Stimulated activated effector memory CD8-positive, alpha-beta T cell treated with anti-CD3 and anti-CD28 coated beads, Interleukin-12 subunit alpha, Interleukin-12 subunit beta, amount 100 ng/mL, for 72 hours (primary cell): Measurements from ENCODE around the gene VEPH1.

Source experiments
- ATAC-seq: fragments of 150-1000 bp; cut with Tn5 transposase; 2 replicates; pipeline ENCODE4 v1.10.0; 2021
- DNase-seq, 2 donors: peaks; one replicate each; pipeline ENCODE4 v3.0.0; 2021 to 2022; ENCODE audit warnings: low spot score in 2 of 2
- H3K27ac Mint-ChIP-seq: one replicate; pipeline ENCODE4 v1.8.0; 2022; ENCODE audit warnings: mild to moderate bottlenecking, mixed read lengths
- H3K36me3 Mint-ChIP-seq: one replicate; pipeline ENCODE4 v1.8.0; 2022; ENCODE audit warnings: mild to moderate bottlenecking, mixed read lengths
- H3K4me1 Mint-ChIP-seq: one replicate; pipeline ENCODE4 v1.8.0; 2022; ENCODE audit warnings: mixed read lengths
- H3K4me3 Mint-ChIP-seq: one replicate; pipeline ENCODE4 v1.8.0; 2022; ENCODE audit warnings: mild to moderate bottlenecking, mixed read lengths
- H3K9me3 Mint-ChIP-seq: one replicate; pipeline ENCODE4 v1.8.0; 2022; ENCODE audit warnings: mixed read lengths

The VEPH1 gene

DNA sequence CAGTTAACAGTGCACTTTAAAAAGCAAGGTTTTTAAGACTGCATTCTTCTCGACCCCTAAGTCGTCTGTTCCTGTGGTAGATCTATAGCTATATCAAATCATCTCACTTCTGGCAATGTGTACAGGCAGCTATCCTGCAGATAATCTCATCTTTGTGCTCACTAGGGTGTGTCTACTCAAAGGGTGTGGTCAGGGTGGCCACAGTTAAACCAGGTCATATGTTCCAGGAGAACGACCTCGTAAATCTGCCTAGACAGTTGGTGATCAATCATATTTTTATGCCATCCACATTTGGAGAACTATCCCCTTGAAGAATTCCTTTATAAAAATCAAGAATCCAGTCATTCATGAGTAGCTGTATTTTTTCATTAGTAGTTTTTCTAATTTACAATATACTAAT is 3.0 kb downstream of the VEPH1 start:
- Mint-ChIP-seq H3K4me3 (no peak overlapping the region), H3K9me3 (no peaks in the 10 kb centered on the region), H3K27ac (no peak overlapping the region), H3K4me1 (no peaks in the 10 kb centered on the region), H3K36me3 (no peaks in the 10 kb centered on the region)
- DNase-seq (no peak), ATAC-seq (no peak)

DNA sequence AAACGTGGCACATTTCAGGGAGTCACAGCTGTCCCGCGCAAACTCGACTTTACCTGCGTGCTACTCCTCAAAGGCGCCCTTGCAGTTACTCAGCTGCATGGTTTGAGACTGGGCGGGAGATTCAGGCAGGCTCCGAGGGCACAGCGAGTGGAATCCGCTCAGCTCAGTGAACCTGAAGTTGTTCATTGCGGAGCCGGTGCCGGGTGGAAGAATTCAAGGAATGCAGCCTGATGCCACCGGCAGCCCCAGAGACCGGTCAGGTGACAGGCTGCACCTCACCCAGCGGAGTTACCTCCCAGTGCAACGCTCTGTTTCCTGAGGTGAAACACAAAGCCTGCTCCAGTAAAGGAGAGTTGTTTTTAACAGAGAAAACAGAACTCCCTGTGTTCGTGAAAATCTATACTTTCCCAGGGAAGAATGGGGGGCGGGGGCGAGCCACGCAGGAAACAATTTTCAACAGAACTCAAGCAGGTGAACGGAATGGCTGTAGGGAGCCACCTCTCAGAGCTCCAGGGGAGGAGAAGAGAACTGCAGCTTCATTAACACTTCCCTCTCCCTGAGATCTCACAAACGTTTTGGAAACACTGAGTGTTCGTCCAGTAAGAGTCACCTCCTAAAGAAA is 3.8 kb downstream of the VEPH1 start:
- H3K9me3 Mint-ChIP-seq: no peaks in the 10 kb centered on the region
- H3K36me3 Mint-ChIP-seq: no peaks in the 10 kb centered on the region
- no peaks in the 10 kb centered on the region for H3K4me1 Mint-ChIP-seq
- DNase-seq (no peak), ATAC-seq (no peak)
- H3K4me3 Mint-ChIP-seq: peak overlapping the region; percentile 11
- H3K27ac Mint-ChIP-seq: no peak overlapping the region

DNA sequence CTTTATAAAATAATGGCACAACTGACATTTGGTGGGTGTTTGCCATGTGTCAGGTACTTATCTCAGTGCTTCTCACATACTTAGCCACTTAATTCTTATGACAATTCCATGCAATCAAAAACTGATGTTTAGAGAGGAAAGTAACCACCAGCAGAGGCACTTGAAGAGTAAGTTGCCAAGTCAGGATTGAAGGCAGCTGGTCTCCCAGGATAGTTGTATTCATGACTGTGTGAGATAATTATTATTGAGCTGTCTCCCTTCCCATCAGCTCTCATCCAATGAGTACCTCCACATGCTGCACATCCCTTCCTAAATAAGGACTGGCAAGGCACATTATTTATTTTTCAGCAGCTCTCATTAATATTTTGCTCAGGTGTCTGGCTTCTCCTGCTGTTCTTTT is 4.8 kb downstream of the VEPH1 start:
- Mint-ChIP-seq H3K36me3 (no peaks in the 10 kb centered on the region), H3K27ac (no peak overlapping the region), H3K4me3 (no peak overlapping the region), H3K9me3 (no peaks in the 10 kb centered on the region), H3K4me1 (no peaks in the 10 kb centered on the region)
- no peak for DNase-seq
- ATAC-seq: no peak

DNA sequence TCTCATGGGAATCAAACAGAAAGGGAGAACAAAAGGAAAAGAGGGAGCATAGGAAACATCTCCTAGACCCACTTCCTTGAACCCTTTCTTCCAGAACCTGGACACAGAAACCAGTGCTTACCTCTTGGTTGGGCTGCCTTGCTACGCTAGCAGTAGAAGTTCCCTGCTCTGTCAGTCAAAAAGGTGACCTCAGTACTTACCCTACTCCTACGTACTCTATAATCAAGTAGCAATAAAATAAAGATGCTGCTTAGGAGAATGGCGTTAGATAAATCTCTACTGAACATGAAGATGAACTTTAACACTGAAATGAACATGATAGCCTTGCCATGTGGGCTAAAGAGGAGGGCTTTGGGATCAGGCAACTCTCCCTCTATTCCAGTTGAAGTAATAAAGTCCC is 7.4 kb downstream of the VEPH1 start:
- no peak for DNase-seq
- no peaks in the 10 kb centered on the region for H3K4me1 Mint-ChIP-seq
- no peaks in the 10 kb centered on the region for H3K9me3 Mint-ChIP-seq
- H3K27ac Mint-ChIP-seq: no peak overlapping the region
- ATAC-seq: no peak
- H3K4me3 Mint-ChIP-seq: no peak overlapping the region
- no peaks in the 10 kb centered on the region for H3K36me3 Mint-ChIP-seq

DNA sequence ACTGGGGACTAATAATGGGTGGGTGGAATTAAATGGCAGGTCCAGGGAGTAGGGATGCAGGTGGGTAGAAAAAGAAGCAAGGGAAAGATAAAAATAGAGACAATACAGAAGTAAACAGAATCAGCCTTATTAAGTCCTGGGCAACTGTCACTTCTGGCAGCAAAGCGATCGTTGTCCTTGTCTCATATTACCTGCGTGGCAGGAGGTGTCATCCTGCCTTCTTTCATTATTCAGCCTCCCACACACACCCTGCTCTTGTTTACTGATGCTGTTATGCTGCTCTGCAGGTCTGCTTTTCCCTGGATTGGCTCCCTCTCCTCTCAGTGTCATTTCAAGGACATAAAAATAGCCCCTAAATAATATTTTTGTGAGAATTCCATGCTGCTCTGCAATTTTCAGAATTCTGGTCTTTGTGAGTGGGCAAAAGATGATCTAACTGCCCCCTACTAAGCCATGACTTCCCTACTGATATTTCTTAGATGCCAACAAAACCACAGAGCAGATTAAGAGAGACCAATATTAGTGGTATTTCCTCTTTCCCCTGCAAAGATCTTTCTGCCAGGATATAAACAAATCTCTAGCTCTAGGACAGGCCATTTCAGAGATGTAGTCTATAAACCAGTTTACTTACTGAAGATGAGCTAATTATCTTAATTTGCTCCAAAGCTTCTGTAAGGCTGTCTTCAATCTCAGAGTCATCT is 8.5 kb downstream of the VEPH1 start:
- no peaks in the 10 kb centered on the region for H3K36me3 Mint-ChIP-seq
- ATAC-seq: no peak
- H3K4me3 Mint-ChIP-seq: no peak overlapping the region
- DNase-seq: no peak
- no peak overlapping the region for H3K27ac Mint-ChIP-seq
- H3K4me1 Mint-ChIP-seq: no peaks in the 10 kb centered on the region
- H3K9me3 Mint-ChIP-seq: no peaks in the 10 kb centered on the region

DNA sequence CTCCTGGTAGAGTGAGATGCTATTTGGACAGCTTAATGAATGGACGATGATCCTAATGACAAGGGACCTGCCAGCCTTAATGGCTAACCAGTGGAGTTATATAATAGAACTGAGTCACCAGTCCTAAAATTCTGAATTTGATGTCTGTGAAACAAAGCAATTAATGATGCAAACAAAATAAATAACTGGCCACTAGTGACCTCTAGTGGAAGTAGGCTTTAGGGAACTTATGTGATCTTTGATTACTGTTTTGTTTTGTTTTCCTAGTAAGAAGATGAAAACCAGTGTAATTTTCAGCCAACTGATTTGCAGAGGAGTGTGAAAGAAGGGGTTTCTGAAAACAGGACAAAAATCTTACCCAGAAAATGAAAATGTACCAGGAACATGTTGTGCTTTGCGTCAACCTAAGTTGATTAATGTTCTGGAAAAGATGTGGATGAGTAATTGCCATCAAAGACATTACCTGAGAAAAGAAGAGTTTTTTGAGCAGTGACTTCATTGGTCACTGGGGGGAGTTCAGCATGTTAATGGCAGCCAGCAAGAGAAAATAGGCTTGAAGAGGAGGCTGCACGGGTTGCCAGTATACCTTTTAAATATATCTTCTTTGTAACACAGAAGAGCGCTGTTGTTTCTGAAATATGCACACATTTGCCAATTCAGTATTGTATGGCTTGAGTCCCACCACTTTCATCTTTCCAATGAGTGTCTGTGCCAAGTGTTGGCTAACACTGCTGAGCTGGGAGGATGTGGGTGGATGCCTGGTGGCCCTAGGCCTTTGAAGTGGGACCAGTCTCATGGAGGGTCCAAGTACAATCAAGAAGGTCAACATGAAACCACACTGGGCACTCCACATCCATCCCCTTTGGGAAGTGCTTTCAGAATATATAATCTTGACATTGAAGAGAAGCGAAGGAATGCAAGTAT is 9.3 kb downstream of the VEPH1 start:
- DNase-seq (no peak), ATAC-seq (no peak)
- Mint-ChIP-seq H3K36me3 (no peaks in the 10 kb centered on the region), H3K9me3 (no peaks in the 10 kb centered on the region), H3K4me1 (no peaks in the 10 kb centered on the region), H3K4me3 (no peak overlapping the region), H3K27ac (no peak overlapping the region)

DNA sequence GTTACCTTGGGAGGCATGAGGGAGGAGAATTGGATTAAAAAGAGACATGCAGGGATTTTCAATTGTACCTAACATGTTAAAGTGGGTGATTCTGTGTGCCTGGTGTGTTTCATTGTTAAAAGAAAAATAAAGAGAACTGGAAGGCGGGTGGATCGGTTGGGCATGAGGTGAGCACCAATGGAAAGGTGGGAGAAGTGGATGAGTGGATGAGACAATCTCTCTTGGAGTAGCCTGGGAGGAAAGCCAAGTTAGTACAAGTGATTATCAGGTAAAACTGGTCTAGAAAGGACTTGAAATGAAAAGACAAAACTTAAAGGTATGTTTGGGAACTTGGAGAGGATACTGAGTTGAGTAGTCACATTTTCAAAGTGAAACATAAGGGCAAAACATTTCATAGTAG is 12.1 kb downstream of the VEPH1 start:
- H3K4me3 Mint-ChIP-seq: no peak overlapping the region

DNA sequence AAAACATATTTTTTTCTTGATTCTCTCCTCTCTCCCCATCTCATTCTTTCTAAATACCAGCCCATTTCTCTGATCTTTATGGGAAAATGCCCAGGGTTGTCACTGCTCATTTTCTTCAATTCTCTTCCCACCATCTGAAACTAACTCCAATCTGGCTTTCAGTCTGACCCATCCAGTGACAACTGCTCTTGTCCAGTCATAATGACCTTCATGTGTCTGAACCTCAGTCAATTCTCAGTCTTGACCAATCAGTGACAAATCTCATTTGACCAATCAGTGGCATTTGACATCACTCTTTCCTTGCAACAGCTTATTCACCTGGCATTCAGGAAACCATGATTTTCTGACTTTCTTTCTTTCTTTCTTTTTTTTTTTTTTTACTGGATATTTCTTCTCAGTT is 15.1 kb downstream of the VEPH1 start:
- H3K4me1 Mint-ChIP-seq: no peaks in the 10 kb centered on the region
- ATAC-seq (no peak), DNase-seq (no peak)
- H3K9me3 Mint-ChIP-seq: peaks cover 3% of the 10 kb centered on the region
- no peaks in the 10 kb centered on the region for H3K36me3 Mint-ChIP-seq
- H3K27ac Mint-ChIP-seq: no peak overlapping the region
- no peak overlapping the region for H3K4me3 Mint-ChIP-seq

More for the DNA sequence above, 12.1 kb downstream of the VEPH1 start:
- Mint-ChIP-seq H3K9me3 (no peaks in the 10 kb centered on the region), H3K4me1 (no peaks in the 10 kb centered on the region), H3K36me3 (no peaks in the 10 kb centered on the region), H3K27ac (no peak overlapping the region)
- ATAC-seq (no peak), DNase-seq (no peak)

DNA sequence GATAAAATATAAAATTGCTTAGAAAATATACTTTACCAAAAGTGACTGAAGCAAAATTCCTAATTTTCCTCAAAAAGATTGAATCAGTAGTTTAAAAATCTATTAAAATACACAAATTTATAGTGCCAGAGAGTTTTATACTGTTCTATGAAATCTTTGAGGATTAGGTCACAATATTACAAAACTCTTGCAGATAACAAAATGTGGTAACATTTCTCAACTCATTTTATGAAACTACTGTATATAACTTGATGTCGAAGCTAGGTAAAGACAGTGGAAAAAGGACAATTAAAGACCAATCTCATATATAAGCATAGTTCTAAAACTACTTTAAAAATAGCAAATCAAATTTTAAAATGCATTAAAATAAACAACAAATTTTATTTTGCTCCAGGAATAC is 15.9 kb downstream of the VEPH1 start:
- Mint-ChIP-seq H3K27ac (no peak overlapping the region), H3K4me1 (no peaks in the 10 kb centered on the region), H3K9me3 (peaks cover 3% of the 10 kb centered on the region), H3K36me3 (no peaks in the 10 kb centered on the region), H3K4me3 (no peak overlapping the region)
- ATAC-seq (no peak), DNase-seq (no peak)

DNA sequence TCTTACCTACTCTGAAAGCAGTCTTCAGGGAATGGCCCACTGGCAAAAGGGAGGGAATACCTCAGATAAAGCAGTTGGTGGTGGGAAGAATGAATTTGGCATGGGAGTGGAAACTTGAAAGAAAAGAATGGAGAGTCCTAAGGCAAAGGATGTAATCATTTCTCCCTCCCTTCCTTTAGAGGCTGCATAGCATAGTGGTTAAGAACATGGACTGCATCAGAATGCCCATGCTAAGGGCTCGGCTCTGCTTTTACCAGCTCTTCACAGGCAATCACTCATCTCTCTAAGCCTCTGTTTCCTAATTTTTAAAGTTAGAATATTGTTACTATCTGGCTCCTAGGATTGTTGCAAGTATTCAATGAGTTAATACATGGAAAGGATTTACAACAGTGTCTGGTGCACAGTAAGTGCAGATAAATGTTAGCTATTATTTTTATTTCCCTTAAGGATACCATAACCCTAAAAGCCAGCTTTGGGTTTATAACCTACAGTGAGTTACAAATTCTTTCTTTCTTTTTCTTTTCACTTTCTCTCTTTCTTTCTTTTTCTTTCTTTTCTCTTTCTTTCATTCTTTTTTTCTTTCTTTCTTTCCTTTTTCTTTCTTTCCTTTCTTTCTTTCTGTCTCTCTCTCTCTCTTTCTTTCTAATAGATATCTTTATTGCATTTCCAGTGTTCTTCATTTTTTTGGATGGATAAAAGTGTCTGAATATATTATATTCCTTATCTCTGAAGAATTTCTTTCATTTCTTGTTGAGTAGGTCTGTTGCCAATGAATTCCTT is 23.6 kb downstream of the VEPH1 start:
- ATAC-seq (no peak), DNase-seq (no peak)
- Mint-ChIP-seq H3K9me3 (peaks cover 3% of the 10 kb centered on the region), H3K36me3 (no peaks in the 10 kb centered on the region), H3K4me1 (no peaks in the 10 kb centered on the region), H3K4me3 (no peak overlapping the region), H3K27ac (no peak overlapping the region)

DNA sequence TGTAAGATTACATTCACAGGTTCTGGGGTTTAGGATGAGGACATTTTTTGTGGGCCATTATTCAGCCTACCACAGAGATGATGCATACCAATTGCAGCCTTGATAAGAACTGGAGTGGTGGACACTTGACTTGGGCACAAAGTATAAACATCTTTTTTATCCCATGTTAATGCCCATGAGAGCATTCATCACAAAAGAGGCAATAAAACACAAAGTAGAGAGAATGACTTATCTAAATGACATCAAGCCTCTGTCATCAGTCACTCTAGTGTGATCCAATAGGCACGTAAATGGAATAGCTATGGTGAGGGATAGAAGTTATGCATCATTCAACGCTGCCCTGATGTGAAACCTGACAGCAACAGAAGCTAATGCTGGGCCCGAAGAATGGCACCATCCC is 25.8 kb downstream of the VEPH1 start:
- Mint-ChIP-seq H3K27ac (no peak overlapping the region), H3K4me3 (no peak overlapping the region), H3K9me3 (peaks cover 2% of the 10 kb centered on the region), H3K4me1 (no peaks in the 10 kb centered on the region), H3K36me3 (no peaks in the 10 kb centered on the region)
- ATAC-seq: no peak
- no peak for DNase-seq

DNA sequence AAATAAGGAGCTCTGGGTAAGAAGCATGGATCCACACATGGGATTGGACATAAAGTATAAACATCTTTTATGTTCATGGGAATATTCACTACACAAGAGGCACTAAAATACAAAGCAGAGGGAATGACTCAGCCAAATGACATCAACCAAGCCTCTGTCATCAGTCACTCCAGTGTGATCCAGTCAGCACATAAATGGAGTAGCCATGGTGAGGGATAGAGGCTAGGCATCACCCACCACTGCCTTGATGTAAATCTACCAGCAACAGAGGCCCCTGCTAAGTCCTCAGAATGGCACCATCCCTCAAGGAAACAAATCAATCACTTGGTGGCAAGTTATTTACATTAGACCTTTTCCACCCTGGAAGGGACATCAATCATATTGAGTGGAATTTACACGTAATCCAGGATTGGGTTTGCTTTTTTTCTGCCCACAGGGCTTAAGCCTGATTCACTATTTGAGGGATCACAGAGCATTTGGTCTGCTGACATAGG is 27.2 kb downstream of the VEPH1 start:
- no peak overlapping the region for H3K4me3 Mint-ChIP-seq
- H3K4me1 Mint-ChIP-seq: no peaks in the 10 kb centered on the region
- no peak overlapping the region for H3K27ac Mint-ChIP-seq

DNA sequence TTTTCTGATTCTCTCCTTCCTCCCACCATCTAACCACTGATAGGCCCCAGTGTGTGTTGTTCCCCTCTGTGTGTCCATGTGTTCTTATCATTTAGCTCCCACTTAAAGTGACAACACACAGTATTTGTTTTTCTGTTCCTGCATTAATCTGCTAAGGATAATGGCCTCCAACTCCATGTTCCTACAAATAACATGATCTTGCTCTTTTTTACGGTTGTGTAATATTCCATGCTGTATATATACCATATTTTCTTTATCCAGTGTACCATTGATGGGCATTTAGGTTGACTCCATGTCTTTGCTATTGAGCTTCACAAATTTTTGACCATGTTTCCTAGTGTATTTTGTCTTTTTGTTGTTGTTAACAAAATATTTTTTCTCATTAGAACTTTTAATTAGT is 30.6 kb downstream of the VEPH1 start:
- ATAC-seq: no peak
- H3K36me3 Mint-ChIP-seq: no peaks in the 10 kb centered on the region
- H3K27ac Mint-ChIP-seq: no peak overlapping the region
- no peak for DNase-seq
- no peaks in the 10 kb centered on the region for H3K4me1 Mint-ChIP-seq
- no peak overlapping the region for H3K4me3 Mint-ChIP-seq
- peaks cover 2% of the 10 kb centered on the region for H3K9me3 Mint-ChIP-seq

More for the DNA sequence above, 27.2 kb downstream of the VEPH1 start:
- H3K36me3 Mint-ChIP-seq: no peaks in the 10 kb centered on the region
- ATAC-seq (no peak), DNase-seq (no peak)
- H3K9me3 Mint-ChIP-seq: peaks cover 2% of the 10 kb centered on the region

DNA sequence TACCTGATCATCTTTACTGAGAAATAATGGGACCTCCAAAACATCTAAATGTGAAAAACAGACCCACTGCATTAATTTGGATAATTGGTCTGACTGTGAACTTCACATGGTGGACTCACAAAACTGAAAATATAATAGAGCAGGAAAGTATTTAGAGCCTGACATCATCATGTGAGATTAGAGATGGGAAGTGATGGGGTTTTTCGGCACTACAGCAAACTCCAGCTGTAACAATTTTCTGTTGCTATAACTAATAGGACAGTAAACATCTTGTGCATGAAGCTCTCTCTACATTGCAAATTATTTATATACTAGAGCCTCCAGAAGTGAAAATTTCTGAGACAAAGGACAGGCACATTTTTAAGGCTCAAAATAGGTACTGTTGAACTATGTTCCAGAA is 32.2 kb downstream of the VEPH1 start:
- DNase-seq (no peak), ATAC-seq (no peak)
- no peak overlapping the region for H3K27ac Mint-ChIP-seq
- H3K36me3 Mint-ChIP-seq: no peaks in the 10 kb centered on the region
- H3K4me3 Mint-ChIP-seq: no peak overlapping the region
- no peaks in the 10 kb centered on the region for H3K4me1 Mint-ChIP-seq
- H3K9me3 Mint-ChIP-seq: peaks cover 2% of the 10 kb centered on the region
